OCI-LY7 (cell line): ENCODE measurements around the gene KCNG3.

Experiments used
- CTCF ChIP-seq: fragments of 200-600 bp; sonication (generic); conservative IDR thresholded peaks from 2 replicates; pipeline ENCODE4 v1.5.1; 2014; ENCODE audit warnings: mild to moderate bottlenecking, antibody characterized with exemption, low read length, moderate library complexity, mixed read lengths
- EZH2phosphoT487 ChIP-seq: fragments of 200-600 bp; sonication (generic); IDR thresholded peaks from 2 replicates; pipeline ENCODE4 v1.6.1; 2018; ENCODE audit warnings: low read depth, borderline replicate concordance, mild to moderate bottlenecking, mixed run types, antibody characterized with exemption, low read length, moderate library complexity, mixed read lengths

GRCh38 chr2:42429352-42429751 is 64.4 kb downstream of the KCNG3 start:
- TF ChIP-seq CTCF (no peak), EZH2phosphoT487 (no peak)
